Neural cell (in vitro differentiated cells): ENCODE data around the gene ARL15. TPM values are rescaled to one million over a fixed set of nuclear protein-coding genes. Genes with fewer than 3 reads are reported as not detected.

Experiments
- H2AFZ ChIP-seq: fragments of 200-600, 300-800 bp; sonication (generic), shearing (Covaris generic); 2 replicates; pipeline ENCODE4 v1.6.0; 2014; ENCODE audit warnings: low read depth, mild to moderate bottlenecking, antibody characterized with exemption, low read length, moderate library complexity
- H3F3A ChIP-seq: fragments of 200-600 bp; shearing (Covaris generic); 2 replicates; pipeline ENCODE4 v1.6.1; 2016; ENCODE audit warnings: mild to moderate bottlenecking, moderate library complexity, mixed read lengths, antibody characterized with exemption, low read length; ENCODE audit not compliant: insufficient read depth, poor library complexity, severe bottlenecking
- H3K27ac ChIP-seq: fragments of 200-600, 300-800 bp; sonication (generic), shearing (Covaris generic); 2 replicates; pipeline ENCODE4 v1.5.1; 2014; ENCODE audit warnings: mild to moderate bottlenecking, low read length, moderate library complexity
- H3K27me3 ChIP-seq: fragments of 300-800, 200-600 bp; sonication (generic), shearing (Covaris generic); 2 replicates; pipeline ENCODE4 v1.6.0; 2014; ENCODE audit warnings: mild to moderate bottlenecking, low read depth, low read length, moderate library complexity; ENCODE audit not compliant: insufficient read depth
- H3K36me3 ChIP-seq: fragments of 300-800, 200-600 bp; sonication (generic), shearing (Covaris generic); 2 replicates; pipeline ENCODE4 v1.5.1; 2014; ENCODE audit warnings: mild to moderate bottlenecking, antibody characterized with exemption, low read length, moderate library complexity; ENCODE audit not compliant: insufficient read depth
- H3K4me2 ChIP-seq: fragments of 300-800, 200-600 bp; sonication (generic), shearing (Covaris generic); 2 replicates; pipeline ENCODE4 v1.6.0; 2014; ENCODE audit warnings: mild to moderate bottlenecking, low read length
- H3K4me3 ChIP-seq: fragments of 300-800, 200-600 bp; sonication (generic), shearing (Covaris generic); 2 replicates; pipeline ENCODE4 v1.5.1; 2014; ENCODE audit warnings: mild to moderate bottlenecking, low read length, moderate library complexity
- H3K79me2 ChIP-seq: fragments of 200-600 bp; shearing (Covaris generic); replicated peaks from 2 replicates; pipeline ENCODE4 v1.6.0; 2014; ENCODE audit warnings: mild to moderate bottlenecking, low read length, moderate library complexity; ENCODE audit not compliant: insufficient read depth
- H3K9ac ChIP-seq: fragments of 300-800, 200-600 bp; sonication (generic), shearing (Covaris generic); 2 replicates; pipeline ENCODE4 v1.6.1; 2016; ENCODE audit warnings: mild to moderate bottlenecking, low read length, mixed read lengths
- H3K9me2 ChIP-seq: fragments of 200-600 bp; shearing (Covaris generic); 2 replicates; pipeline ENCODE4 v1.6.1; 2016; ENCODE audit warnings: mild to moderate bottlenecking, low read length, mixed read lengths; ENCODE audit not compliant: insufficient read depth
- H3K9me3 ChIP-seq: fragments of 200-600, 300-800 bp; sonication (generic), shearing (Covaris generic); 2 replicates; pipeline ENCODE4 v1.6.1; 2016; ENCODE audit warnings: mild to moderate bottlenecking, mixed run types, low read length, moderate library complexity, mixed read lengths
- H4K20me1 ChIP-seq: fragments of 200-600 bp; shearing (Covaris generic); 2 replicates; pipeline ENCODE4 v1.6.1; 2016; ENCODE audit warnings: mild to moderate bottlenecking, mixed run types; ENCODE audit not compliant: insufficient read depth
- CTCF ChIP-seq: fragments of 450-650 bp; IDR thresholded peaks from 2 replicates; pipeline ENCODE4 v1.5.1; 2014; ENCODE audit warnings: antibody characterized with exemption, mild to moderate bottlenecking, moderate library complexity; ENCODE audit not compliant: poor library complexity, severe bottlenecking
- EP300 ChIP-seq: fragments of 450-650 bp; conservative IDR thresholded peaks from 2 replicates; pipeline ENCODE4 v1.6.1; 2014; ENCODE audit warnings: antibody characterized with exemption, mild to moderate bottlenecking, moderate library complexity; ENCODE audit not compliant: poor library complexity, severe bottlenecking
- EZH2 ChIP-seq: fragments of 200-600, 300-800 bp; shearing (Covaris generic), sonication (generic); IDR thresholded peaks from 2 replicates; pipeline ENCODE4 v1.6.1; 2014; ENCODE audit warnings: antibody characterized with exemption, low read length, borderline replicate concordance, mild to moderate bottlenecking; ENCODE audit not compliant: insufficient read depth, poor library complexity, severe bottlenecking
- MXI1 ChIP-seq: fragments of 450-650 bp; conservative IDR thresholded peaks from 2 replicates; pipeline ENCODE4 v1.6.1; 2014; ENCODE audit warnings: antibody characterized with exemption, mild to moderate bottlenecking; ENCODE audit not compliant: poor library complexity, severe bottlenecking
- POLR2AphosphoS5 ChIP-seq: IDR thresholded peaks from 2 replicates; pipeline ENCODE4 v1.6.1; 2012
- RAD21 ChIP-seq: fragments of 450-650 bp; conservative IDR thresholded peaks from 2 replicates; pipeline ENCODE4 v1.6.1; 2014; ENCODE audit warnings: antibody characterized with exemption, mild to moderate bottlenecking, moderate library complexity
- REST ChIP-seq: IDR thresholded peaks from 2 replicates; pipeline ENCODE4 v1.6.1; 2012; ENCODE audit warnings: borderline replicate concordance
- SMC3 ChIP-seq: fragments of 450-650 bp; conservative IDR thresholded peaks from 2 replicates; pipeline ENCODE4 v1.6.1; 2014; ENCODE audit warnings: antibody characterized with exemption, mild to moderate bottlenecking, moderate library complexity; ENCODE audit not compliant: poor library complexity
- TAF1 ChIP-seq: IDR thresholded peaks from 2 replicates; pipeline ENCODE4 v1.6.1; 2012; ENCODE audit warnings: low read depth
- polyA plus RNA-seq: library from polyadenylated mRNA; depleted of rRNA; stranded (reverse); fragments of >200 nt; gene quantifications from 2 replicates; pipeline ENCODE4 v1.2.3, GENCODE V29; 2014

The ARL15 gene
- polyA plus RNA-seq, 1 donor from 2014 or later, result 51.9 TPM

DNA sequence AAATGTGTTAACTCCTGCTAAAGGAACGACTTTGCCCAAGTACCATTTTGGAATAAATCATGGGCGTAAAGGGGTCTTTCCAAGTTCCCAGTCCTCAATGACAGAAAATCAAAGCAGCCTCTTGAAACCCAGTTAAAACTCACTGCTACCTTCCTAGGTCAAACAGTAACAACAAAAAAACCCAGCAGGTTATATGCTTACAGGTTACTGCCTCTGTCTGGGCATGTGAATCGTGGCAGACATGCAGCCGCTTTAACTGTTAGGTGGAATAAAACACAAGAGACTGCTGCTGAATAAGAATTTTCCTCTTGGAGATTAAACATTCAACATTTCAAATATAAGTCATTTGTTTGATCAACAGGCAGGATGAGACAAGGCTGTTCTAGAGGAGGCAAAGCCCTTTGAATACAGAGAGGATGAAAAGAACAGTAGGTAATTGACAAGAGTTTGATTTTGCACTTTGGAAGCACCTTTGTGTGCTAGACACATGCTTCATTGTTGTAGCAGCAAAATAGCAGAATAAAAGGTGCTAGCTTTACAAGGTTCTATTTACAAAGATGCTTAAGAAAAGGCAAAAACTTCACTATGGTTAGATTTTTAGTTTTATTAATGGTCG, 430.6 kb downstream of the ARL15 start:
- Histone ChIP-seq H3K4me2 (no peak overlapping the region), H3K9me2 (no peaks in the 10 kb centered on the region), H3K9me3 (no peaks in the 10 kb centered on the region), H3K27ac (no peak overlapping the region), H4K20me1 (no peaks in the 10 kb centered on the region), H3K4me3 (no peak overlapping the region), H3F3A (no peaks in the 10 kb centered on the region), H3K79me2 (no peaks in the 10 kb centered on the region), H2AFZ (no peak overlapping the region), H3K36me3 (no peaks in the 10 kb centered on the region), H3K9ac (no peak overlapping the region), H3K27me3 (no peaks in the 10 kb centered on the region)
- TF ChIP-seq SMC3 (no peak), POLR2AphosphoS5 (no peak), RAD21 (no peak), TAF1 (no peak), MXI1 (no peak), EP300 (no peak)

DNA sequence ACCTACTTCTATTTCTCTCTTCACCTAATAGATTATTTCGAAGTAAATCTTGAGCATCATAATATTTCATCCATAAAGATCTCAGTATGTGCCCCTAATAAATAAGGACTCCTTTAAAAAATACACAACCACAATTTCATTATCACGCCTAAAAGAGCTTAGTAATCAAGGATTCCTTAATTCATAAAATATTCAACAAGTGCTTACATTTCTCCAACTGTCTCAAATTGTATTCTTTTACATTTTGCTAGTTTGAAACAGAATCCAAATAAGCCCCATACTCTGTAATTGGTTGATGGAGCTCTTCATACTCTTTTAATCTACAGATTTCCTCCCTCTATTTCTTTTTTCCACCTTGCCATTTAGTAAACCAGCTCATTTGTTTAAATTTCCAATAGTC, 432.4 kb downstream of the ARL15 start:
- H3K27ac ChIP-seq, result no peak overlapping the region
- no peaks in the 10 kb centered on the region for H4K20me1 ChIP-seq
- H3K36me3 ChIP-seq, result no peaks in the 10 kb centered on the region
- H3K27me3 ChIP-seq, result no peaks in the 10 kb centered on the region
- H3K79me2 ChIP-seq, result no peaks in the 10 kb centered on the region
- H3K9me2 ChIP-seq, result no peaks in the 10 kb centered on the region
- H3K4me3 ChIP-seq, result no peak overlapping the region
- H3K4me2 ChIP-seq, result no peak overlapping the region
- no peaks in the 10 kb centered on the region for H3F3A ChIP-seq
- TF ChIP-seq TAF1 (no peak), EP300 (no peak), MXI1 (no peak), SMC3 (no peak), EZH2 (no peak), POLR2AphosphoS5 (no peak), CTCF (no peak)
- no peaks in the 10 kb centered on the region for H3K9me3 ChIP-seq
- H2AFZ ChIP-seq, result no peak overlapping the region
- H3K9ac ChIP-seq, result no peak overlapping the region

- TF ChIP-seq POLR2AphosphoS5 (no peak), SMC3 (no peak), CTCF (no peak), REST (no peak), TAF1 (no peak), MXI1 (no peak), RAD21 (no peak), EZH2 (no peak), EP300 (no peak)
- H3K36me3 ChIP-seq, result no peaks in the 10 kb centered on the region
- no peak overlapping the region for H3K4me2 ChIP-seq
- H3K9me2 ChIP-seq, result no peaks in the 10 kb centered on the region
- H3F3A ChIP-seq, result no peaks in the 10 kb centered on the region
- no peak overlapping the region for H2AFZ ChIP-seq
- no peak overlapping the region for H3K9ac ChIP-seq
- no peak overlapping the region for H3K27ac ChIP-seq
- H4K20me1 ChIP-seq, result no peaks in the 10 kb centered on the region
- no peak overlapping the region for H3K4me3 ChIP-seq
- no peaks in the 10 kb centered on the region for H3K79me2 ChIP-seq
- no peaks in the 10 kb centered on the region for H3K27me3 ChIP-seq
- H3K9me3 ChIP-seq, result no peaks in the 10 kb centered on the region
Measured at GRCh38 chr5:53877243-53877642, 433.1 kb downstream of the ARL15 start.
